Esophagus muscularis mucosa (tissue), 4 donors: ENCODE measurements around the gene PLK1.

Experiments
- CTCF ChIP-seq, 3 experiments: fragments of 200-600 bp in 2 of 3; fragments of 450-650 bp in 1 of 3; sonication (generic) in 2 of 3; IDR thresholded peaks; one replicate each; pipeline ENCODE4 v1.5.1; 2017 to 2019; ENCODE audit warnings: antibody characterized with exemption in 3 of 3, mild to moderate bottlenecking in 2 of 3, moderate library complexity in 1 of 3
- EP300 ChIP-seq: sonication (generic); formaldehyde crosslinking; IDR thresholded peaks from one replicate; pipeline ENCODE4 v1.6.1; 2017; ENCODE audit warnings: antibody characterized with exemption
- POLR2A ChIP-seq: fragments of 450-650 bp; IDR thresholded peaks from one replicate; pipeline ENCODE4 v1.6.1; 2017; ENCODE audit warnings: antibody characterized with exemption, moderate library complexity, mild to moderate bottlenecking, low read depth

- TF ChIP-seq CTCF (IDR thresholded peaks at IDR 0.05): no peak
- TF ChIP-seq EP300: no peak
- no peak for TF ChIP-seq POLR2A
Measured at GRCh38 chr16:23634461-23635036, 44.1 kb upstream of the PLK1 start.
